Motor neuron (in vitro differentiated cells): Measurements from ENCODE around the gene PNO1. TPM values are rescaled to one million over a fixed set of nuclear protein-coding genes. Genes with fewer than 3 reads are reported as not detected.

Experiments
- ATAC-seq, 8 experiments: fragments of 200-7000 bp; cut with Tn5 transposase; replicated peaks in 6 of 8; 2 replicates each; pipeline ENCODE4 v1.8.0; 2021; ENCODE audit warnings: mild to moderate bottlenecking in 8 of 8, moderate library complexity in 8 of 8
- H3K27ac ChIP-seq, 2 donors: fragments of 250-450 bp; sonication (Bioruptor Pico); 2 replicates each; pipeline ENCODE4 v1.9.0; 2021; ENCODE audit warnings: antibody characterized with exemption in 2 of 2, mild to moderate bottlenecking in 2 of 2, moderate library complexity in 1 of 2
- H3K4me1 ChIP-seq, 2 donors: fragments of 250-450 bp; sonication (Bioruptor Pico); replicated peaks in 1 of 2; 2 replicates each; pipeline ENCODE4 v1.6.1; 2021; ENCODE audit warnings: antibody characterized with exemption in 2 of 2, mild to moderate bottlenecking in 2 of 2, moderate library complexity in 1 of 2
- H3K4me3 ChIP-seq, 5 donors: fragments of 250-450 bp; sonication (Bioruptor Pico); 2 replicates each; pipeline ENCODE4 v1.9.0; 2021; ENCODE audit warnings: antibody characterized with exemption in 5 of 5, mild to moderate bottlenecking in 5 of 5, moderate library complexity in 4 of 5
- WGBS, 10 experiments: fragments of 450-650 bp; shearing (Covaris generic); methylation state at CpG; one replicate each; pipeline ENCODE4 v1.0.0; 2022; 5-methylcytosine and 5-hydroxymethylcytosine counted together
- in situ Hi-C, 9 experiments: fragments of 400-800 bp; cut with MboI; loops; one replicate each; pipeline ENCODE4 v1.15.0; 2021; ENCODE audit warnings: low sequenced_read_pairs in 9 of 9, low pct_unique_long_range_greater_than_20kb in 2 of 9; ENCODE audit not compliant: unreplicated experiment in 9 of 9
- total RNA-seq, 8 experiments: library from RNA; unstranded; fragments of 300-600 nt; gene quantifications; 2 replicates each; pipeline versions ENCODE4 v1.2.3 to v1.2.4, GENCODE V29; 2022

The PNO1 gene
- total RNA-seq, 8 experiments from 2014 or later: 10.7 to 35.8 (median 16.8) TPM

- WGBS, 10 experiments: 11 to 100% (median 83%) methylated on average over 1 of the region's 1 CpG
- in situ Hi-C loops: no loop called here
- ATAC-seq: no peak
- no peak overlapping the region for H3K4me3 ChIP-seq
- H3K4me1 ChIP-seq: no peaks in the 10 kb centered on the region
- no peak overlapping the region for H3K27ac ChIP-seq
These were observed 29.6 kb downstream of the PNO1 start for GRCh38 chr2:68187329-68187728.

DNA sequence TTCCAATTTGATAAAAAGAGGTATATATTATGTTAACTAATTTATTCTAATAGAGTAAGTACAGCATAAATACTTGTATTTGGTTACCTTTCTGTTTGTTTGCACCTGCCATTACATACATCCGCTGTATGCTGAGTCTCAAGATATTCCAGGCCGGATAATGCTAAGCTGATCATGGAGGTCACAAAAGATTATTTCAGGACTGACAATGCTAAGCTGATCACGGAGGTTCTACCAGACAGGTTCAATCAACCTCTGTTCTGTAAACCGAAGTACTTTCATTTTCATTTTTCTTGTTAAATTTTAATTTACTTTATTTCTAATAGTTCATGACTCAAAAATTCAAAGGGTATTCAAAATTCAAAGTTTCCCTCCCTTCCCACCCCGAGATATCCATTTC lies 31.1 kb downstream of the PNO1 start:
- WGBS, 10 experiments: 0 to 100% (median 76%) methylated on average over 2 to 5 of the region's 5 CpGs; no CpG with 5 or more reads in 1 of the 10 experiments
- in situ Hi-C loops: no loop called here
- peak in 1 of 8 experiments; percentile 9 for ATAC-seq

DNA sequence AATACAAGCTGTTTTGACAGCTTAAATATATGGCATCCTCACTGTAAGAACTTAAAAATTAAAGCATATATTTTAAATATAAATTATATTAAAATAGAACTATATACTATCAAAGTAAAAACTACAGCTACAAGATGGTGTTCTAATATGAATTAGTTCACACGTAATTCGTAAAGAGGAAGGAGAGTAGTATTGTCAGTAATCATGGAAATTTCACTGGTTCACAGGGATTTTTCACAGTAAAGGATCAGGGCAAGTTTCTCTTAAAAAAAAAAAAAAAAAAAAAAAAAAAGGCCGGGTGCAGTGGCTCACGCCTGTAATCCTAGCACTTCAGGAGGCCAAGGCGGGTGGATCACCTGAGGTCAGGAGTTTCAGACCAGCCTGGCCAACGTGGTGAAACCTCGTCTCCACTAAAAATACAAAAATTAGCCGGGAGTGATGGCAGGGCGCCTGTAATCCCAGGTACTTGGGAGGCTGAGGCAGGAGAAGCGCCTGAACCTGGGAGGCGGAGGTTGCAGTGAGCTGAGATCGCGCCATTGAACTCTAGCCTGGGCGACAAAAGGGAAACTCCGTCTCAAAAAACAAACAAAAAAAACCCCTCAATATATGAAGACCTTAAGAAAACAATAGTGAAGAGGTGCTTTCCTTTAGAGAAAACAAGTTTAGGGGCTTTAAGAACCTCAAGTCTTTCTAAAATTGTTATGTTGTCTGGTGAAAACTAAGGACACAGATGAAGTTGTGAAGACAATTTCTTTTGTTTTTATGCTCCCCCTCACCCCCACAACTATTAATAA lies 32.5 kb downstream of the PNO1 start:
- H3K4me3 ChIP-seq: no peak overlapping the region
- no peak for ATAC-seq
- 55 to 100% (median 89%) methylated on average over 1 to 11 of the region's 15 CpGs for WGBS, 10 experiments
- no peak overlapping the region for H3K27ac ChIP-seq
- no peaks in the 10 kb centered on the region for H3K4me1 ChIP-seq
- in situ Hi-C loops: no loop called here

More for the DNA sequence above, 31.1 kb downstream of the PNO1 start:
- Histone ChIP-seq H3K27ac (no peak overlapping the region), H3K4me1 (no peaks in the 10 kb centered on the region), H3K4me3 (no peak overlapping the region)

DNA sequence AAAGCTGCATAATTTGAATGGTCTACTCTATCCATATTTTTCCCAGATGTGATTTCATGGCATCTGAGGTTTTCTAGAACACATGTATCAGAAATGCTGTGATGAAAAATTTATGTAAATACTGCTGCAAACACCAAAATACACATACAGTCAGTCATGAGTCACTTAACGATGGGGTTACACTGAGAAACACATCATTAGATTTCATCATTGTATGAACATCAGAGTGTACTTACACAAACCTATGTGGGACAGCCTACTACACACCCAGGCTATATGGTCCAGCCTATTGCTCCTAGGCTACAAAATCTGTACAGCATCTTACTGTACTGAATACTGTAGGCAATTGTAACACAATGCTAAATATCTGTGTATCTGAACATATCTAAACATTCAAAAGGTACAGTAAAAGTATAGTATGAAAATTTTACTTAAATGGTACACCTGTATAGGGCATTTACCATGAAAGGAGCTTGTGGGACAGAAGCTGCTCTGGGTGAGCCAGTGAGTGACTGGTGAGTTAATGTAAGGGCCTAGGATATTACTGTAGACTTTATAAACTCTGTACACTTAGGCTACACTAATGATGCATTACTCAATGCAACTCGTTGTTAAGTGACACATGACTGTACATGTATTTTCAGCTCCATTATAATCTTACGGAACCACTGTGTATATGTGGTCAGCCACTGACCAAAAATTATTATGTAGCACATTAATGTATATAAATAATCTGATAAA lies 33.5 kb downstream of the PNO1 start:
- in situ Hi-C loops: no loop called here
- no peak overlapping the region for H3K4me3 ChIP-seq
- peak in 7 of 8 experiments; percentile 24 to 98 (median 90) for ATAC-seq
- no peaks in the 10 kb centered on the region for H3K4me1 ChIP-seq
- H3K27ac ChIP-seq: no peak overlapping the region
- 31 to 100% (median 60%) methylated on average over 1 to 3 of the region's 3 CpGs; no CpG with 5 or more reads in 1 of the 10 experiments for WGBS, 10 experiments

DNA sequence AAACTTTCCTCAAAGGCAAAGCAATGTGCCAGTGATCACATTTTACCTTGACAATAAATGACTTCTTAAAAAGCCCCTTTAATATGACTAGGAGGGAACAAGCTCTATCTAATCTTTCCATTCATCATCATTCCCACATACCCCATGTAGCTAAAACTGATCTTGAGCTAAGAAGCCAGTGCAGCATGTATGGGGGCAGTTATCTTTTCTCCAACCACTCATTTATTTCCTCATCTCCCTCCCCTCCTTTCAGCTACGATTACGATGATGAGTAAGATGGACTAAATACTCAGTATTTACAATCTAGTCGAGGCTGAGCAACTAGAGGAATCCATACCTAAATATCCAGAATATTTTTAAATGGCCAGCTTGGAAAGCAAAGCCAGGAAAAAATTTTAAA lies 35.5 kb downstream of the PNO1 start:
- 11 to 100% (median 53%) methylated on average over 1 to 3 of the region's 3 CpGs; no CpG with 5 or more reads in 2 of the 10 experiments for WGBS, 10 experiments
- Histone ChIP-seq H3K27ac (no peak overlapping the region), H3K4me3 (no peak overlapping the region), H3K4me1 (no peaks in the 10 kb centered on the region)
- in situ Hi-C loops: no loop called here
- ATAC-seq: no peak

DNA sequence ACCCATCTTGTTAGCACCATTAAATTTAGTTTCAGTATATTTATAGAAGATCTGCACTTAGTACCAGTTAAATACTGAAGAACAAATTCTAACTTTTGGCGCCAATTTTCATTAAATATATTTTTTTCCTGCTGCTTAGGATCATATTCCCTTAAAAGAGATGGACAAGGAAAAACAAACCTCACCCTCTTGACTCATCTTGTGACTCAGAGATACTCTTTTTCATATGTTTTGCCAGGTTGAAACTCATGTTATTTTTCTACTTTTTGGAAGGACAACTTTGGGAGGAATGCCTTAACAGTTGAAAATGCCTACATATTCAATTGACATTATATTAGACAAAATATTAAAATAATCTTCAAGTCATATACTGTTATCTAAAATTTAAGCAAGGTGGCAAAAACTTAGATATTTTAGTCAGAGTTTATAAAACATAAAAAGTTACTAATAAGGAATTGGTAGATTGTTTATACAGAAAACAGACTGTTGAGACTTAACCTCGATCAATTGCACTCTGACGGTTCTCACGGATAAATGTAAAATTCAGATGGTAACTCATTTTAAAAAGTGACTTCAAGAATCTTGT lies 36.2 kb downstream of the PNO1 start:
- peak in 2 of 8 experiments; percentile 8 to 13 for ATAC-seq
- in situ Hi-C loops: no loop called here
- 18 to 100% (median 95%) methylated on average over 3 to 4 of the region's 4 CpGs for WGBS, 10 experiments
- H3K4me1 ChIP-seq: no peaks in the 10 kb centered on the region
- no peak overlapping the region for H3K27ac ChIP-seq
- no peak overlapping the region for H3K4me3 ChIP-seq

DNA sequence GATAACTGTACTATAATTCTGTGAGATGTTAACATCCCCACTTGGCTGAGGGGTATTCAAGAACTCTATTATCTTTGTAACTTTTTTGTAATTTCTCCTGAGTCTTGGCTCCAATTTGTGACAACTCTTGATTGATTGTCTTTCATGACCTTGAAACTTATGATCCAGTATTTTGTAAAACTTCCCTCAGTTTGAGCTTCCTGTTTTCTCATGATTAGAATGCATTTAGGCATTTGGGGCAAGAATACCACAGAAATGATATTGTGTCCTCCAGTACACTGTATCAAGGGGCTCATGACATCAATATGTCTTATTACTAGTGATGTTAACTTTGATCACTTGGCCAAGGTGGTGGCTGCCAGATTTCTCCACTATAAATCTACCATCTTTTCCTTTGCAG lies 37.4 kb downstream of the PNO1 start:
- H3K4me1 ChIP-seq: no peaks in the 10 kb centered on the region
- no peak for ATAC-seq
- H3K4me3 ChIP-seq: no peak overlapping the region
- no peak overlapping the region for H3K27ac ChIP-seq
- in situ Hi-C loops: no loop called here

GRCh38 chr2:68196120-68196716 lies 38.5 kb downstream of the PNO1 start:
- ATAC-seq: no peak
- Histone ChIP-seq H3K27ac (no peak overlapping the region), H3K4me3 (no peak overlapping the region), H3K4me1 (no peaks in the 10 kb centered on the region)
- WGBS, 10 experiments: 55 to 92% (median 82%) methylated on average over 2 to 4 of the region's 4 CpGs
- in situ Hi-C loops: no loop called here

GRCh38 chr2:68200157-68200787 lies 42.6 kb downstream of the PNO1 start:
- in situ Hi-C loops: no loop called here
- no peak overlapping the region for H3K27ac ChIP-seq
- ATAC-seq: peak in 1 of 8 experiments; percentile 61

GRCh38 chr2:68203587-68203986 lies 45.9 kb downstream of the PNO1 start:
- no peak for ATAC-seq

More at GRCh38 chr2:68200157-68200787, 42.6 kb downstream of the PNO1 start:
- Histone ChIP-seq H3K4me3 (no peak overlapping the region), H3K4me1 (no peaks in the 10 kb centered on the region)
- WGBS, 10 experiments: 80 to 100% (median 94%) methylated on average over 1 to 4 of the region's 4 CpGs

DNA sequence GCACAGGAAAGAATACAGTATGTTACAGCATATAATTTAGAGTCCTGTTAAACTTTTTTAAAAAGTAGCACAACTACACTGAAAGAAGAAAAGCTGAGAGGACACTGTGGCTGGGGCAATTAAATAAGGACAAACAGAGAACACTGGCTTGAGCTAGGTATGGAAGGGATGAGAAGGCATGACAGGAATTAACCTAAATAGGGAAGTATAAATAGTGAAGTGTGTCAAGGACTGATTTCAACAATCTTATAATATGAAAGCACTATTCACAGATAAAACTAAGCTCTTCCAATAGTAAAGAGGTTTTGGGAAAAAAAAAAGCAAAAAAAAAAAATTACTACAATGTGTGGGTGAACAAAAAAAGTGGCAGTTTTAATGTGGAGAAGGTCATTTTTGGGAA lies 49.1 kb downstream of the PNO1 start:
- in situ Hi-C loops: no loop called here
- H3K27ac ChIP-seq: no peak overlapping the region
- H3K4me1 ChIP-seq: no peaks in the 10 kb centered on the region
- H3K4me3 ChIP-seq: no peak overlapping the region
- no peak for ATAC-seq

More at GRCh38 chr2:68203587-68203986, 45.9 kb downstream of the PNO1 start:
- 20 to 100% (median 79%) methylated on average over 1 to 3 of the region's 3 CpGs; no CpG with 5 or more reads in 1 of the 10 experiments for WGBS, 10 experiments
- no peaks in the 10 kb centered on the region for H3K4me1 ChIP-seq
- H3K4me3 ChIP-seq: no peak overlapping the region
- H3K27ac ChIP-seq: no peak overlapping the region
- in situ Hi-C loops: no loop called here

DNA sequence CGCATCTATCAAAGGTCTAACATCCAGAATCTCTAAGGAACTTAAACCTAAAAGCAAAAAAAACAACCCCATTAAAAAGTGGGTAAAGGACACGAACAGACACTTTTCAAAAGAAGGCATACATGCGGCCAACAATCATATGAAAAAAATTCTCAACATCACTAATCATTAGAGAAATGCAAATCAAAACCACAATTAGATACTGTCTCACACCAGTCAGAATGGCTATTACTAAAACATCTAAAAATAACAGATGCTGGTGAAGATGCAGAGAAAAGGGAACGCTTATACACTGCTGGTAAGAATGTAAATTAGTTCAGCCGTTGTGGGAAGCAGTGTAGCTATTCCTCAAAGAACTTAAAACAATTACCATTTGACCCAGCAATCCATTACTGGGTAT lies 56.7 kb downstream of the PNO1 start:
- Histone ChIP-seq H3K4me1 (peaks cover 0 to 2% of the 10 kb centered on the region in 2 donors), H3K4me3 (no peak overlapping the region), H3K27ac (no peak overlapping the region)
- in situ Hi-C loops: no loop called here
- WGBS, 10 experiments: 69 to 100% (median 89%) methylated on average over 2 to 5 of the region's 5 CpGs
- no peak for ATAC-seq
